Mesenchymal stem cell (in vitro differentiated cells and primary cell): ENCODE results near the gene PLCD4.

Experiments used
- DNase-seq: peaks from one replicate; pipeline ENCODE4 v3.0.0-alpha.2; 2013
- H2AFZ ChIP-seq: one replicate; pipeline ENCODE4 v1.6.1; 2013; ENCODE audit warnings: low read depth, mild to moderate bottlenecking, control low read depth, inconsistent platforms, low read length, moderate library complexity
- H2AK5ac ChIP-seq: 2 replicates; pipeline ENCODE4 v1.6.1; 2013; ENCODE audit warnings: low read length, moderate library complexity, mild to moderate bottlenecking, inconsistent platforms; ENCODE audit not compliant: severe bottlenecking
- H2BK120ac ChIP-seq: one replicate; pipeline ENCODE4 v1.6.1; 2013; ENCODE audit warnings: low read depth, mild to moderate bottlenecking, inconsistent platforms, low read length, moderate library complexity
- H2BK12ac ChIP-seq, 2 experiments: one replicate each; pipeline ENCODE4 v1.6.1; 2013; ENCODE audit warnings: inconsistent platforms in 2 of 2, low read length in 2 of 2, mild to moderate bottlenecking in 2 of 2, moderate library complexity in 2 of 2, control low read depth in 1 of 2
- H2BK15ac ChIP-seq: one replicate; pipeline ENCODE4 v1.6.1; 2013; ENCODE audit warnings: mild to moderate bottlenecking, low read depth, inconsistent platforms; ENCODE audit not compliant: poor library complexity, severe bottlenecking
- H2BK5ac ChIP-seq: 2 replicates; pipeline ENCODE4 v1.6.1; 2013; ENCODE audit warnings: low read depth, mild to moderate bottlenecking, low read length, control low read depth, inconsistent platforms; ENCODE audit not compliant: poor library complexity, severe bottlenecking
- H3K14ac ChIP-seq, 2 experiments: one replicate each; pipeline ENCODE4 v1.6.1; 2013; ENCODE audit warnings: inconsistent platforms in 2 of 2, low read length in 2 of 2, control low read depth in 1 of 2, mild to moderate bottlenecking in 1 of 2, moderate library complexity in 1 of 2
- H3K18ac ChIP-seq, 2 experiments: one replicate each; pipeline ENCODE4 v1.6.1; 2013; ENCODE audit warnings: inconsistent platforms in 2 of 2, low read length in 2 of 2, control low read depth in 1 of 2, low read depth in 1 of 2, mild to moderate bottlenecking in 1 of 2
- H3K23ac ChIP-seq, 2 experiments: one replicate each; pipeline ENCODE4 v1.6.1; 2013; ENCODE audit warnings: inconsistent platforms in 2 of 2, low read length in 2 of 2, mild to moderate bottlenecking in 2 of 2, moderate library complexity in 2 of 2, control low read depth in 1 of 2
- H3K27ac ChIP-seq: 2 replicates; pipeline ENCODE4 v1.5.1; 2013; ENCODE audit warnings: mild to moderate bottlenecking, moderate library complexity, low read length, control low read depth, inconsistent platforms; ENCODE audit not compliant: poor library complexity, severe bottlenecking
- H3K27me3 ChIP-seq, 2 experiments: 2 replicates each; pipeline versions ENCODE4 v1.6.1 to v1.7.0; 2013; ENCODE audit warnings: low read length in 2 of 2, mild to moderate bottlenecking in 2 of 2, moderate library complexity in 2 of 2, control low read depth in 1 of 2, inconsistent platforms in 1 of 2; ENCODE audit not compliant: control insufficient read depth in 1 of 2, insufficient read depth in 1 of 2
- H3K36me3 ChIP-seq, 2 experiments: 2 replicates each; pipeline versions ENCODE4 v1.6.1 to v1.7.0; 2013; ENCODE audit warnings: low read length in 2 of 2, control low read depth in 1 of 2, inconsistent platforms in 1 of 2, low read depth in 1 of 2, mild to moderate bottlenecking in 1 of 2; ENCODE audit not compliant: insufficient read depth in 2 of 2, control insufficient read depth in 1 of 2
- H3K4ac ChIP-seq, 2 experiments: one replicate each; pipeline ENCODE4 v1.6.1; 2013; ENCODE audit warnings: inconsistent platforms in 2 of 2, low read length in 2 of 2, mild to moderate bottlenecking in 2 of 2, moderate library complexity in 2 of 2, control low read depth in 1 of 2, low read depth in 1 of 2
- H3K4me1 ChIP-seq: 2 replicates; pipeline ENCODE4 v1.6.1; 2013; ENCODE audit warnings: low read depth, low read length, control low read depth; ENCODE audit not compliant: control insufficient read depth, insufficient read depth
- H3K4me2 ChIP-seq: 2 replicates; pipeline ENCODE4 v1.6.1; 2013; ENCODE audit warnings: low read length, mild to moderate bottlenecking, inconsistent platforms; ENCODE audit not compliant: poor library complexity, severe bottlenecking
- H3K4me3 ChIP-seq, 2 experiments: 2 replicates each; pipeline versions ENCODE4 v1.5.1 to v1.7.0; 2013; ENCODE audit warnings: low read length in 2 of 2, mild to moderate bottlenecking in 2 of 2, control low read depth in 1 of 2, low read depth in 1 of 2; ENCODE audit not compliant: insufficient read depth in 1 of 2
- H3K79me1 ChIP-seq: replicated peaks from 2 replicates; pipeline ENCODE4 v1.6.1; 2013; ENCODE audit warnings: mild to moderate bottlenecking, control low read depth, low read length, inconsistent platforms; ENCODE audit not compliant: poor library complexity, severe bottlenecking
- H3K9ac ChIP-seq: 2 replicates; pipeline ENCODE4 v1.7.0; 2013; ENCODE audit warnings: mild to moderate bottlenecking, low read length, moderate library complexity
- H3K9me3 ChIP-seq: 2 replicates; pipeline ENCODE4 v1.7.0; 2013; ENCODE audit warnings: mild to moderate bottlenecking, low read length; ENCODE audit not compliant: control insufficient read depth
- H4K8ac ChIP-seq: one replicate; pipeline ENCODE4 v1.6.1; 2013; ENCODE audit warnings: inconsistent platforms, mild to moderate bottlenecking, low read length, moderate library complexity
- H4K91ac ChIP-seq: one replicate; pipeline ENCODE4 v1.6.1; 2013; ENCODE audit warnings: mild to moderate bottlenecking, low read length, inconsistent platforms
- WGBS: methylation state at CpG from one replicate; pipeline ENCODE4 v1.1.7; 2013; ENCODE audit warnings: mixed read lengths; 5-methylcytosine and 5-hydroxymethylcytosine counted together

PLCD4 gene

DNA sequence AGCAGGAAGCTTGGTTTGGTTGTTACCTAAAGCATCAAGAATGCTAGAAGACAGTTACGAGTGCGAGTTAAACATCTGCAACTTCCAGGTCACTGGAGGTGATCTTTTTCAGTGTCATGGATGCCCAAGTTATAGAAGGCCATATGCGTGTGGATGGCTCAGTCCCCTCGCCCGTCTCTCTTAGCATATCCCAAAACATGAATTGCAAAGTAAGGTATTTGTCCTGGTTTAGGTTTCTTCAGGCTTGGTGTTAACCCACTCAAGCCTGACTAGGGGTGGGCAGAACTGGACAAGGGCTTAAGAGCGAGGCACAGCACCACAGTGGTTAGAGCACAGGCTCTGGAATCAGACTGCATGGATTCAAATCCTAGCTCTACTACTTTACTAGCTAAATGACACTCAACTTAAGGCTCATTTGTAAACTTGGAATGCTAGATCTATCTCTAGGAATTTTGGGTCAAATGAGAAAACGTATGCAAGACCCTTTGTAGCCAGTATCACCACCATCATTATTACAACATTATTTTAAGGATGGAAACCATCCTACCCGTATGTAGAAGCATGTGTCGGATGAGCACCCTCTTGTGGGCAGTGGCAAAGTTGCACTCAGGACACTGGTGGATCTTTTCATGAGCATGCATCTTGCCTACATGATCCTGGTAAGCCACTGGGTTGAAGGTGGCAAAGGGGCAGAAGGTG is 40.5 kb downstream of the PLCD4 start:
- H2BK5ac ChIP-seq: no peak overlapping the region
- H3K27ac ChIP-seq: no peak overlapping the region
- H3K36me3 ChIP-seq: peaks cover 53 to 90% of the 10 kb centered on the region in 2 experiments
- no peak overlapping the region for H2BK12ac ChIP-seq
- no peak overlapping the region for H4K8ac ChIP-seq
- WGBS: 77% methylated on average over 9 of the region's 9 CpGs
- no peaks in the 10 kb centered on the region for H3K27me3 ChIP-seq
- H3K23ac ChIP-seq: no peak overlapping the region
- no peaks in the 10 kb centered on the region for H3K9me3 ChIP-seq
- H3K4ac ChIP-seq: peak overlapping the region in 1 of 2 experiments; percentile 30
- no peak overlapping the region for H3K14ac ChIP-seq
- H2BK15ac ChIP-seq: no peak overlapping the region
- peak; percentile 73 for DNase-seq
- no peak overlapping the region for H3K18ac ChIP-seq
- no peak overlapping the region for H2AFZ ChIP-seq
- H2AK5ac ChIP-seq: no peak overlapping the region
- peak overlapping the region; percentile 34 for H3K9ac ChIP-seq
- H3K4me2 ChIP-seq: no peak overlapping the region
- H2BK120ac ChIP-seq: no peak overlapping the region
- peaks cover 25% of the 10 kb centered on the region for H3K4me1 ChIP-seq
- no peak overlapping the region for H4K91ac ChIP-seq
- H3K79me1 ChIP-seq: peaks cover 21% of the 10 kb centered on the region
- no peak overlapping the region for H3K4me3 ChIP-seq

DNA sequence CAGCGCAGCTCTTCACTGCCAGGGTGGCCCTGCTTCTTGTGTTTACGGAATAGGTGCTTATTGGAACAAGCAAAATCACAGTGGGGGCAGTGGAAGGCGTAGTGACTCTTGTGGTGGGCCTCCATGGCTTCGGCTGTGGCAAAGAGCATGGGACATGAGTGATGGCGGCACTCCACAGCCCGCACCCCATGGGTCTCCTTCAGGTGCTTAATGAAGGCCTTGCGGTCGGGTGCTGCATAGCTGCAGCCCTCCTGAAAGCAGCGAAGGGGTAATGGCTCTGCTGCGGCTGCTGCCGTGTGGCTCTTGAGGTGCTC is 41.0 kb downstream of the PLCD4 start:
- H2BK5ac ChIP-seq: no peak overlapping the region
- no peak overlapping the region for H2BK12ac ChIP-seq
- WGBS: 91% methylated on average over 11 of the region's 11 CpGs
- H3K27ac ChIP-seq: no peak overlapping the region
- no peak for DNase-seq
- H3K14ac ChIP-seq: no peak overlapping the region
- H4K91ac ChIP-seq: no peak overlapping the region
- H3K4ac ChIP-seq: no peak overlapping the region
- no peak overlapping the region for H3K18ac ChIP-seq
- no peak overlapping the region for H2AK5ac ChIP-seq
- H3K4me3 ChIP-seq: no peak overlapping the region
- no peak overlapping the region for H3K23ac ChIP-seq
- peaks cover 24% of the 10 kb centered on the region for H3K4me1 ChIP-seq
- peaks cover 16% of the 10 kb centered on the region for H3K79me1 ChIP-seq
- H3K36me3 ChIP-seq: peaks cover 48 to 89% of the 10 kb centered on the region in 2 experiments
- no peaks in the 10 kb centered on the region for H3K9me3 ChIP-seq
- H3K4me2 ChIP-seq: no peak overlapping the region
- no peak overlapping the region for H2AFZ ChIP-seq
- H4K8ac ChIP-seq: no peak overlapping the region
- no peaks in the 10 kb centered on the region for H3K27me3 ChIP-seq
- H2BK120ac ChIP-seq: no peak overlapping the region
- H2BK15ac ChIP-seq: no peak overlapping the region
- no peak overlapping the region for H3K9ac ChIP-seq

GRCh38 chr2:218655751-218656150 is 48.1 kb downstream of the PLCD4 start:
- H3K4ac ChIP-seq: no peak overlapping the region
- H3K27ac ChIP-seq: no peak overlapping the region
- no peak overlapping the region for H4K8ac ChIP-seq
- no peak overlapping the region for H3K4me2 ChIP-seq
- H3K36me3 ChIP-seq: peaks cover 38 to 66% of the 10 kb centered on the region in 2 experiments
- H2AFZ ChIP-seq: no peak overlapping the region
- H2BK5ac ChIP-seq: no peak overlapping the region
- no peak overlapping the region for H2AK5ac ChIP-seq
- H4K91ac ChIP-seq: no peak overlapping the region
- peaks cover 2% of the 10 kb centered on the region for H3K4me1 ChIP-seq
- DNase-seq: no peak
- no peak overlapping the region for H3K4me3 ChIP-seq
- no peak overlapping the region for H3K9ac ChIP-seq
- 95% methylated on average over 2 of the region's 2 CpGs for WGBS
- no peak overlapping the region for H3K23ac ChIP-seq
- H3K14ac ChIP-seq: no peak overlapping the region
- no peak overlapping the region for H2BK12ac ChIP-seq
- H2BK15ac ChIP-seq: no peak overlapping the region
- peaks cover 38% of the 10 kb centered on the region for H3K79me1 ChIP-seq
- H3K9me3 ChIP-seq: no peaks in the 10 kb centered on the region
- no peaks in the 10 kb centered on the region for H3K27me3 ChIP-seq
- H3K18ac ChIP-seq: no peak overlapping the region
- no peak overlapping the region for H2BK120ac ChIP-seq

- Histone ChIP-seq H4K8ac (peak overlapping the region; percentile 27), H3K79me1 (peaks cover 37% of the 10 kb centered on the region), H3K18ac (peak overlapping the region in 1 of 2 experiments; percentile 76), H3K9me3 (no peaks in the 10 kb centered on the region), H3K4me3 (peak overlapping the region; percentile 69 to 97), H3K4me2 (peak overlapping the region; percentile 79), H4K91ac (no peak overlapping the region), H3K23ac (no peak overlapping the region), H2BK120ac (no peak overlapping the region), H3K9ac (peak overlapping the region; percentile 90), H3K4ac (peak overlapping the region in 1 of 2 experiments; percentile 29), H2BK12ac (peak overlapping the region in 1 of 2 experiments; percentile 10), H3K14ac (peak overlapping the region in 1 of 2 experiments; percentile 41), H2BK5ac (no peak overlapping the region), H2BK15ac (no peak overlapping the region), H3K27ac (peak overlapping the region; percentile 17), H2AFZ (peak overlapping the region; percentile 91), H2AK5ac (no peak overlapping the region), H3K36me3 (peaks cover 51 to 69% of the 10 kb centered on the region in 2 experiments), H3K4me1 (no peaks in the 10 kb centered on the region), H3K27me3 (no peaks in the 10 kb centered on the region)
- peak; percentile 63 for DNase-seq
- under 1% methylated on average over 27 of the region's 27 CpGs for WGBS
Observed at GRCh38 chr2:218658671-218659257, 51.1 kb downstream of the PLCD4 start.
